GM19467 (cell line): Measurements from ENCODE around the gene CCDC190.
"Not testable (repeated sequence)": the region's sequence is repeated elsewhere in the genome, so short reads cannot be mapped to it uniquely, and the experiment has no call there.

Source experiments
- ATAC-seq: cut with Tn5 transposase; IDR thresholded peaks from one replicate; pipeline ENCODE4 v1.9.1; 2021; ENCODE audit warnings: mild to moderate bottlenecking, moderate library complexity; ENCODE audit not compliant: unreplicated experiment

The CCDC190 gene

DNA sequence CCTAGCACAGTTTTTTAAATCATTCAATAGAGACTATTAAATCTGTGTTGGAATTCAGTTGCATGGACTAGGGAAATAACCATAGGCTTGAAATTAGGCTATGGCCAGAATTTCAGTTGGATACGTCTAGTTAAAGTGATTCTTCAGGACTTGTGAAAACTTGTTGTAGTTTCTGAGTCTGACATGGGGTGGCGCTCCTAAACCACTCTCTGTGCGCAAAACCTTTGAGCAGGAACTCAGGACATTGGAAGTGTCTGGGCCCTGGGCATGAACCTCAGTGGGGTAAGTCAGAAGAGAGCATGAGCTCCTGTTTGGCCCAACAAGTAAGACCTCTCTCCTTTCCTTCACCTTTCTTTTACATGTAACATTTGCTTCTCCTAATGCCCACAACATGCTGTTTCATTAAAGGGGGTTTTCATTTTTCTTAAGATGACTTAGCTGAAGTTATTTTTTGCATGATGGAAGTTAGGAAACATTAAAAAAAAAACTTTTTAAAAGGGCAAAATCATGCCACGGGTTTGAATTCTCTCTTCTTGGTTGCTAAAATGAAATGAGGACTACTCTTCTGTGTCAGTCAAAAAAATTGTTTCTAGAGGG lies 17.1 kb upstream of the CCDC190 start:
- ATAC-seq: no peak

DNA sequence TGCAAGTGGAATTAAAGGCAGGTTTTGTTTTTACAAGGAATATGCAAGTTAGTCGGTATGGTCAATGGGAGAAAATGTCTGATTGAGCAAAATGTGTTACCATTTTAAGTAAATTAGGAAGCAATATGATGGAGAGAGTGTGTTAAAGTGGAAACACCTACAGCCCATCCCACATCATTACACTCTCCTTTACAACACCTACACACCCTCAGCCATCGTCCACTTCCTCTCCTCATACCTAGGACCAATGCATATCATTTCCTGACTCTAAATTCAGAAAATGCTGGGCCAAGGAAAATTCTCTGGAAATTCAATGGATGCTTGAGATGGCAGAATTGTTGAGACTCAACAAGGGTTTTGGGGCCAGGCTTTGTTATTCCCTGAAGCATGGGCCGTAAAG lies 16.4 kb upstream of the CCDC190 start:
- no peak for ATAC-seq

DNA sequence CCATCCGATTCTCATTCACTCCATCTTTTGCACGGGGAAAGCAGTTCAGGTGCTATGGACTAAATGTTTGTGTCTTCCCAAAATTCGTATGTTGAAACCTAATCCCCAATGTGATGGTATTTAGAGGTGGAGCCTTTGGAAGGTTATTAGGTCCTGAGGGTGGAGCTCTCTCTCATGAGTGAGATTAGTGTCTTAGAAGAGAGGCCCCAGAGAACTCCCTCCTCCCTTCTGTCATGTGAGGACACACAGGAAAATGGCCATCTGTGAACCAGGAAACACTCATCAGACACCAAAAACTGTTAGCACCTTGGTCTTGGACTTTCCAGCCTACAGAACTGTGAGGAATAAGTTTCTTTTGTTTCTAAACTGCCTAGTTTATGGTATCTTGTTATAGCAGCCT lies 15.8 kb upstream of the CCDC190 start:
- ATAC-seq: no peak

GRCh38 chr1:162873671-162874666 lies 13.0 kb upstream of the CCDC190 start:
- ATAC-seq: no peak

GRCh38 chr1:162872981-162873380 lies 12.0 kb upstream of the CCDC190 start:
- ATAC-seq: no peak

DNA sequence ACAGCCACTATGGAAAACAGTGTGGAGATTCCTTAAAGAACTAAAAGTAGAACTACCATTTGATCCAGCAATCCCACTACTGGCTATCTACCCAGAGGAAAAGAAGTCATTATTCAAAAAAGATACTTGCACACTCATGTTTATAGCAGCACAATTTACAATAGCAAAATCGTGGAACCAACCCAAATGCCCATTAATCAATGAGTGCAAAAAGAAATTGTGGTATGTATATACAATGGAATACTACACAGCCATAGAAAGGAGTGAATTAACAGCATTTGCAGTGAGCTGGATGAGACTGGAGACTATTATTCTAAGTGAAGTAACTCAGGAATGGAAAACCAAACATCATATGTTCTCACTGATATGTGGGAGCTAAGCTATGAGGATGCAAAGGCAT lies 10.4 kb upstream of the CCDC190 start:
- not testable (repeated sequence) for ATAC-seq

- ATAC-seq: no peak
These were observed 8.0 kb upstream of the CCDC190 start for GRCh38 chr1:162868972-162869371.

DNA sequence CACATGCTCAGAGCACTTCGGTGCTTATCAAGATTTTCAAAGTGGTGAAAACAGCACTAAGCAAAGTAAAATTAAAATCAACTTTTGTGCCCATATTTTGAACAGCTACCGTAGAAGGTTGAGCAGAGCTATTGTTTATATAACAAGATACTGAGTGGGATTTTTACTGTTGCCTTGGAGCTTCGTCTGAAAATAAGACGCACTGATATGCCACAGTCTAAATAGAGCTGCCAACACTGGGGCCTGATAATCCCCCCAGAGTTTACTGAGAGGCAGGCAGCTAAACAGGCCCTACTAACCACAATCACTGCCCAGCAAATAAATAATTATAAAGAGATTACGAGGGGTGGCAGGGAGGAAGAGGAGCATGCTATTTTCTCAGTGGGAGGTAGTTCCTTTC lies 650 bp upstream of the CCDC190 start:
- ATAC-seq: no peak

DNA sequence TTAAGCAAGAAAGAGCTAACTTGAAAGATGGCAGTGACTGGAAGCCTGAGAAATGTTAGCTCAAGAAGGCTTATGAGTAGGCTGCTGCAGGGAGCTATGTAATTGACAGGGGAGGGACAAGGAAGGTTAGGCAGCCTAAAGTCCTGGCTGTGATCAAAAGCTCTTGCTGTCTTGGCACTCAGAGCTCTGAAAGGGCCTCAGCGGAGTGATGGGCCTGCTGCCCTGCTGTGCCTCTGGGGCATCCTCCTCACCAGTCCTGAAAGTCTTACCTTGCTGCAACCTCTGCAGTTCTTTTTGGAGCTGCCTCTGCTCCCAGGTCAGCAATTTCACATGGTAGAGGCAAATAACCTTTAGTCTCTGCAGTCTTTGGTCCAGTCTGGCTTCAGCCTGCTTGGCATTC lies 1.8 kb downstream of the CCDC190 start:
- no peak for ATAC-seq

DNA sequence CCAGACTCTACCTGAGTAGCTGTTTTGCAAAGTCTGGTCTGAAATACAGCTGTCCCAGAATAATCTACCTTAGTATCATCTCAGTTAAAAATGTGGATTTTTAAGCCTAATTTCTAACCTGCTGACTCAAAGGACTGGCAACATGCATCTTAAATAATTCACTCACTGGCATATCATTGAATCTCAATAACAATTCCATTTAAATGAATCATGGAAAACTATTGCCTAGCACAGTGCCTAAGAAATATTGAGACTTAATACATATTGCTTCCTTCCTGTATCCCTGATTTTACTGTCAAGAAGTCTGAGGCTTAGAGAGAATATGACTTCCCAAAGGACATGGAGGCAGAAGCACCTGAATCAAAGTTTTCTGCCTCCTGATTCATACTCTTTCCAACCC lies 3.1 kb downstream of the CCDC190 start:
- ATAC-seq: no peak

GRCh38 chr1:162856260-162856659 lies 4.7 kb downstream of the CCDC190 start:
- ATAC-seq: no peak

GRCh38 chr1:162855461-162856150 lies 5.4 kb downstream of the CCDC190 start:
- ATAC-seq: no peak

- no peak for ATAC-seq
These were observed 6.6 kb downstream of the CCDC190 start for GRCh38 chr1:162854245-162854882.

DNA sequence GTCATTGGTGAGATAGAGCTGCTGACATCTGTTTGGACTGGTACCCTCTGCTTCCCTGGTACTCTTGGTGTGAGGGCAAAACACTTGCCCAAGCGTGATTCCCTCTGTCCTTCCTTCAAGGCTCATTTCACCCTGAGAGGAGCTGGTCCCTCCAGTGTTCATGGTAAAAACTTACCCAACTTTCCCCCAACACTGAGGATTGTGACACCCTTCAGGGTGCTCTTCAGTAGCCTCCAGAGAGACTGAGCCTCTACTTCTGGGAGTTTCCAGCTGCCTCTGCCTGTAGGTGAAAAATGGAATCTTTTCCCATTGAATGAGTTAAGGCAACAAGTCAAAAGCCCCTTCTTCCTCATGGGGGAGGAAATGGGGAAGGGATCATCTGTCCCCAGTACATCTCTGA lies 9.6 kb downstream of the CCDC190 start:
- no peak for ATAC-seq

DNA sequence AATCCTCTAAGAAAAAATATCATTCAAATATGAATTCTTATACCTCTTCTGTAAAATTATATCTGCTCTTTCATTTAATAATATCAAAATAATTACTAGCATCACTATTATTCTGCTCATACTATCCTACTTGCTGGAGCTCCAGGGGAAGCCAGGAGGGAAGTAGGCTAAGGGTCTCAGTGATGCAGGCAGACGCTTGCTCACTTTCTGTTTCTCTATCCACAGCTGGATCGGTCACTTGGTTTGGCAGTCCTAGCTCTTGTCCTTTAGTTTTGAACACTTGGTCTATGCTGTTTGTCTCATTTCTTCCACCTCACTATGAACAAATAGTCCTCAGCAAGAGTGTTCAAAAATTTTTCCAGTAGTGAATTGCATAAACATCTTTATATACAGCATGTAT lies 11.3 kb downstream of the CCDC190 start:
- no peak for ATAC-seq

GRCh38 chr1:162847839-162848453 lies 13.0 kb downstream of the CCDC190 start:
- ATAC-seq: no peak

- ATAC-seq: no peak
These were observed 14.4 kb downstream of the CCDC190 start for GRCh38 chr1:162846256-162847212.

DNA sequence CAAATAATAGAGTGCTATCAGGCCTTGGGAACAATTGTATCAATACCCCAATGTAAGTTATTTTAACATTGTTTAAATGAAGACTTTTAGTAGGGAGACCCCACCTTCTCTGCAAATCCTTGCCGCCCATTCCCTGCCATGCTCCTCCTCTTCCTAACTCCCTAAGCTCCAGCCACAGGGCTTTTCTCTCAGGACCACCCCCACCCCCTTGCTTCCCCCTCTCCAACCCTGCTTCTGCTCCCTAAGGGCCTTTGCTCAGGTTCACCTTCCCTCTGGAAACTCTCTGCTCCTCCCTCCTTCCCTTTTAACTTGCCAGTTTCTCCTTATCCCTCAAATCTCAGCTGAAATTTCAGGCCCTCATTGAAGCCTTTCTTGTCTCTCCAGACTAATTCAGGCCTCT lies 16.8 kb downstream of the CCDC190 start:
- no peak for ATAC-seq

DNA sequence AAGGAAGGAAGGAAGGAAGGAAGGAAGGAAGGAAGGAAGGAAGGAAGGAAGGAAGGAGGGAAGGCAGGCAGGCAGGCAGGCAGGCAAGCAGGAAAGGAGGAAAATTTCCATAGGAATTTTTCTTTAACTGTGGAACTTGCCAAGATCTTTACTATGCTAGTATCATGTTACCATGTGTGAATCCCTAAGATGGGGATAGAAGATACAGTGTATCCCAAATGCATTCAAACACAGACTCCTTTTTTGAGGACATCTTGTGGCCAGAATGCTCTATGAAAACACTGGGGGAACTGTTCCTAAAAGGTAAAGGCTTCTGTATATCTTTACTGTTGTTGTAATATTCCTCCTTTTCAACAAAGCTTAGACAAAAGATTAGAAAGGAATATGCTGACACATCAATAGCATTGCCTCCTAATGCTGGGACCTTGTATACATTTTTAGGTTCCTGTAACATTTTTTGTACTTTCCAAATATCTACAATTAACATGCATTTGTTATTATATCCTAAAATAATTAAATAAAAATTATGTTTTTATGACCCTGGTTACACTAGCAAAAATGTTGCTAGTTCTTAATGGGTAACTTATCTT lies 20.6 kb downstream of the CCDC190 start:
- no peak for ATAC-seq
